Measurements from ENCODE around the gene OTOA.
A peak's percentile ranks its signal among the peaks of the same experiment; 100 is the strongest.
"Not testable (repeated sequence)": the region's sequence is repeated elsewhere in the genome, so short reads cannot be mapped to it uniquely, and the experiment has no call there.

OTOA gene

DNA sequence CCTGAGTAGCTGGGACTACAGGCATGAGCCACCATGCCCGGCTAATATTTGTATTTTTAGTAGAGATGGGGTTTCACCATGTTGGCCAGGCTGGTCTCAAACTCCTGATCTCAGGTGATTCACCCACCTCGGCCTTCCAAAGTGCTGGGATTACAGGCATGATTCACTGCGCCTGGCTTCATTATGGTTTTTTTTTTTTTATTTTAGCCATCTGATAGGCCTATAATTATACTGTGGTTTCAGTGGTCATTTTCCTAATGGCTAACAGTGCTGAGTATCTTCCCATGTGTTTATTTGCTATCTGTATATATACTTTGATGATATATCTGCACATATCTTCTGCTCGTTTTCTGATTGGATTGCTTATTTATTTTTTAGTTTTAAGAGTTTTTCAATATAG, 10.7 kb downstream of the OTOA start:
- DNase-seq (ENCODE audit: low spot score) = not testable (repeated sequence)

DNA sequence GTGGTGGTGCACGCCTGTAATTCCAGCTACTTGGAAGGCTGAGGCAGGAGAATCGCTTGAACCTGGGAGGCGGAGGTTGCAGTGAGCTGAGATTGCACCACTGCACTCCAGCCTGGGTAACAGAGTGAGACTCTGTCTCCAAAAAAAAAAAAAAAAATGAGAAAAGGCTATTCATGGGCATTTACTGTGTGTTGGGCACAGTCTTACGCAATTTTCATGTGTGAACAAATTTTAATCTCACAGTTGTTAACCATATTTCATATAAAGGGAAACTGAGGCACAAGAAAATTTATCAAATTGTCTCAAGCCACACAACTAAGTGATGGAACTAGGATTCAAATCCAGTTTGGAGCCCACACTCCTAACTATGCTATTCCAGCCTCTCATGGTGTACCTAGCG, 16.9 kb downstream of the OTOA start:
- not testable (repeated sequence) for DNase-seq (ENCODE audit: low spot score)

DNA sequence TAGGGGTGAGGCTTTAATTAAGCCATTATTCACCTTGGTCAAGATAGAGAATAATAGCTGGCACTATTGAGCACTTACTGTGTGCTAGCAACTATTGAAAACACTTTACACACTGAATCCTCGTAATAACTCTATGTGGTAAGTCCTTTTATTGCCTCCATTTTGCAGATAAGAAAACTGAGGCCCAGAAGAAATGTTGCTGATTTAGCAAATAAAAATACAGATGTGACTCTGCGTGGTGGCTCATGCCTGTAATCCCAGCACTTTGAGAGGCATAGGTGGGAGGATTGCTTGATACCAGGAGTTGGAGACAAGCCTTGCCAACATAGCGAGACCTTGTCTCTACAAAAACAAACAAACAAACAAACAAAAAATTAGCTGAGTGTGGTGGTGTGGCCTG, 19.4 kb downstream of the OTOA start:
- no peak for DNase-seq (ENCODE audit: low spot score)

DNA sequence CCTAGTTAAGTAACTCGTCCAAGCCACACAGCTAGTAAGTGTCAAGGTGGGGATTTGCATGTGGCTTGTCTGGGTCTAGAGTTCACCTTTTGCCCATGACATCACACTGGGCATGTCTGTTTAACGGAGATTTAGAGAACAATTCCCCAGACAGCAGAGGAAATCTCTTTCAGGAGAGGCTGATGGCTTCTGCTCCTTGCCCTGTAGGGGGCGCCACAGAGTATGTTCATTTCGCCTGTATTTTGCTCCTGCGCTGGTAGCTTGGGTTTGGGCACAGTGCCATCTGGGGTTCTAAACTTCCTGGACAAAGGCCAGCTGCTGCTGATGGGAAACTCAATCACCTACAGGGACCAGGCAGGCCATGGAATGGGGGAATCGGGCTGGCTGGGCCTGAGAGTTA, 20.4 kb downstream of the OTOA start:
- DNase-seq (ENCODE audit: low spot score) = no peak

DNA sequence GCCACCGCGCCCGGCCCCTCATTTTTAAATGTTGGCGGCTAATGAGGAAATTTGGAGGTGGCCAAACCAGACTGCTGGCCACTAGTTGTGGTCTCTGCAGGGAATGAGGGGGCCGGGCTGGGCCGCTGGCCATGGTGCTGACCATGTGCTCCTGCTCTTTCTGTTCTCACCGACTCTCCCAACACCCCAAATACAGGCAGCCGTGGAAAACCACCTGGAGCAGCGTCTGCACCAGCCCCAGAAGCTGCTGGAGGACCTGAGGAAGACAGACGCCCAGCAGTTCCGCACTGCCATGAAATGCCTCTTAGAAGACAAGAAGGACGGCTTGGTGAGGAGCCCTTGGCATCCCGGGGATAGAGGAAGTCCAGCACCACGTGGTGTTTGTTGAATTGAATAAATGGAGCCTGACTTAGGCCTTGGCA, 21.3 kb downstream of the OTOA start:
- DNase-seq (ENCODE audit: low spot score) = no peak

DNA sequence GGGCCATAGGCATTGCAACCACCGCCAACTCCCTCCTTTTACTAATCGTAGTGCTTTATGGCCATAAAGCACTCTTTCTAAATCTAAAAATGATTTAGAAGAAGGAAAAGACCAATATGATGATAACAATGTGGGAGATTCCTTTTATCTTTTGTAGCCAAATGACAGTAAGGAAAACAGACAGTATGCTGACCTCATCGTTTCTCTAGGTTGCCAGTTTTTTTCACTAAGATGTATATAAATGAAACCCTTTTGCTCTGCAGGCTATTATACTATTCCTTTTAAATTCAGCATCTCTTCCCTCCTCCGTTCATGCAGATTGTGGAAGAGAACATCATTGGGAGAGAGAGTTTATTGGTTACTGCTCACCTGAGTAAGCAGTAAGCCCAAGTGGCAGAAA, 25.3 kb downstream of the OTOA start:
- no peak for DNase-seq (ENCODE audit: low spot score)

DNA sequence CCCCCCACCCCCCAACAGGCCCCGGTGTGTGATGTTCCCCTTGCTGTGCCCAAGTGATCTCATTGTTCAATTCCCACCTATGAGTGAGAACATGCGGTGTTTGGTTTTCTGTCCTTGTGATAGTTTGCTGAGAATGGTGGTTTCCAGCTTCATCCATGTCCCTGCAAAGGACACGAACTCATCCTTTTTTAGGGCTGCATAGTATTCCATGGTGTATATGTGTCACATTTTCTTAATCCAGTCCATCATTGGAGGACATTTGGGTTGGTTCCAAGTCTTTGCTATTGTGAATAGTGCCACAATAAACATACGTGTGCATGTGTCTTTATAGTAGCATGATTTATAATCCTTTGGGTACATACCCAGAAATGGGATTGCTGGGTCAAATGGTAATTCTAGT, 27.2 kb downstream of the OTOA start:
- not testable (repeated sequence) for DNase-seq (ENCODE audit: low spot score)

DNA sequence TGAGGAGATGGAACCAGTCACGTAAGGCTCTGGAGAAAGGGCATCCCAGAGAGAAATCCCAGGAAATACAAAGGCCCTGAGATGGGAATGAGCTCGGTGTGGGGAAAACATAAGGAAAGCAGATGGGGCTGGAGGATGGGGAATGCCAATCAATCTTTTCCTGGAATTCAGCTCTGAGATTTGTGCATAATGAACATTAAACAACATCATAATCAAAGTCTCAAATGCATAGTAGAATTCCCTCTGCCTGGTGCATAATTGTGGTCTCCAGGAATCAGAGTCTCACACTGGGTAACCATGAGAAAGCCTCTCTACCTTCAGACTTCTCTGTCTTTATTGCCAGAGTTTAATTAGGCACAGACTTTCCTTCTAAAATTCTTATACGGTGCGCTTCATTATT, 30.8 kb downstream of the OTOA start:
- no peak for DNase-seq (ENCODE audit: low spot score)

DNA sequence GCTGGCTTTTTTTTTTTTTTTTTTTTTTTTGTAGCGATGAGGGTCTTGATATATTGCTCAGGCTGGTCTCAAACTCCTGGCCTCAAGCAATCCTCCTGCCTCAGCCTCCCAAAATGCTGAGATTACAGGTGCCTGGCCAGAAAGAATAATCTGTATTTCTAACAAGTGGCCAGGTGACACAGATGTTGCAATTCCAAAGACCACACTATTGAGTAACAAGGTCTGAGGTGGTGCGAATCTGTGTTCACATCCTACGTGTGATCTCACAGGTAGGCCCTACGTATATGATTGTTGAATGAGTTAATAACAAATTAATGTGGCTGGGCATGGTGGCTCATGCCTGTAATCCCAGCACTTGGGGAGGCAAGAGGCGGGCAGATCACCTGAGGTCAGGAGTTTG, 33.3 kb downstream of the OTOA start:
- no peak for DNase-seq (ENCODE audit: low spot score)

DNA sequence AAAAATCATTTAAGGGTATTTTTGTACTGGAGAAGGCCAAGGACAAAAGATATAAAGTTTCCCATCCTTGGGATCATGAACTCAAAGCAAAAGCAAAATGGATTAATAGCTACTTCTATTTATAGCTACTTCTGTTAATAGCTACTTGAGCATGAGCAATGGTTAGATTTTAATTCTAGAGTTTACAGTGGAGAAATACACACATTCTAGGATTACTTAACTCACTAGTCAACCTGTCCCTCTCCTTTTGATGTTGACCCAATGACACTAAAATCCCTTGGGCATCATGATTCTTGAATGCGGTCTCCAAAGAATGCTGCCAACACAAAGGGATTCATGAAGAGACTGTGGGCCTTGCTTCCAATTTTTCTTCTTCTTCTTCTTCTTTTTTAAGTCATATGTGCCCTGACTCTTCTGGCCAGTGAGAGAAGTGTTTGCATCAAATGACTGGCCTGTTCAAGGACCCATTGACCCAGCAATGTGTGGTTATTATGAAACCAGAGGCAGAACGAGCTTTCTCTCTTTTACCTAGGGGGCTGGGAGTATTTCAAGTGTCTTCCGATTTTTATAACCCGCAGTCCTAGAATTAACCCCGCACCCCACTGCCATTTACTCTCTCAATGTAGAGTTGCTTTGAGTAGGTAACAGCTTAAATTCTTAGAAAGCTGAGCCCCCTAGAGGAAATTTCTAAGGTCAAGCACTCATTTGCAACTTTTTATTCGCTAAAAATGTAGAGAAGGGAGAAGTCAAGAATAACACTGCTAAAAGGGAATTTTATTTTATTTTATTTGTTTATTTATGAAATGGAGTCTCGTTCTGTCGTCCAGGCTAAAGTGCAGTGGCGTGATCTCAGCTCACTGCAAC, 34.6 kb downstream of the OTOA start:
- no peak for DNase-seq (ENCODE audit: low spot score)

DNA sequence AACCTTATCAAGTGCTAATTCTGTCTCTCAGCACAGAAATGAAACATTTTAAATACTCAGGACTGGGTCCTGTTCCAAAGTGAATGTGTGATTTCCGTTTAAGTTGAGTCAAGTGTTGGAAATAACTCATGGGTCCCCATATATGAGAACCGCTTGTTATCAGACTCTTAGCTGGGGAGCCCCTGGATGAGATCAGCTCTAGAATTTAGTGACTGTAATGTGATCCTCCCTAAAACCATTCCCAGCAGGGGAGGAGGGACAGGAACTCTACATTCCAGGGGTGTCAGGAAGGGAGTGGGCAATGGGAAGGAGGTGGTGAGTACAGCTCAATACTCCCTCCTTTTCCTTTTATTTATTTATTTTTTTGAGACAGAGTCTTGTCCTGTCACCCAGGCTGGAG, 37.5 kb downstream of the OTOA start:
- DNase-seq (ENCODE audit: low spot score) = no peak

DNA sequence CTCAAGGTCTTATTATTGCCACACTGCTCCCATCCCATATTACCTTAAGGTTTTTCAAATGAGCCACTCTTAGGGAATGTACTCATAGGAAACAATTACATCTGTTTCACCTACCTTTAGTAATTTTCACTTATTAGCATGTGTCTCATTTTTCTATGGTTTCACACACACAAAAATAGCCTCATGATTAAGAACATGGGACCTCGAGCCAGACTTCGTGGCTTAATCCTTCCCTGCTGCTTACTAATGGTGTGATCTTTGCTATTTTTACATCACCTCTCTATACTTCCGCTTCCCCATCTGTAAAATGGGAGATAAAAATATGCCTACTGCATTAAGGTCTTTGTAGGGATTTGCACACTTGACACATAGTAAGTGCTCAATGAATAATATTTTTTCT, 38.5 kb downstream of the OTOA start:
- DNase-seq (ENCODE audit: low spot score) = no peak

DNA sequence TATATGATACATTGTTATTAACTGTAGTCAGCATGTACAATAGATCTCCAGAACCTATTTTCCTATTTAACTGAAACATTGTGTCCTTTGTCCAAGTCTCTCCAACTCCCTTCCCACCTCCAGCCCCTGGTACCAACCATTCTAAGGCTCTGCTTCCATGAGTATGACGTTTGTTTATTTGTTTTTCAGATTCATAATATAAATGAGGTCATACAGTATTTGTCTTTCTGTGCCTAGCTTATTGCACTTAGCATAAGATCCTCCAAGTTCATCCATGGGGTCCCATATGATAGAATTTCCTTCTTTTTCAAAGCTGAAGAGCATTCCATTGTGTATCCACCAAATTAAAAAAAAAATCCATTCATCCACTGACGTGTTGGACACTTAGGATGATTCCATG, 39.4 kb downstream of the OTOA start:
- DNase-seq (ENCODE audit: low spot score) = no peak

DNA sequence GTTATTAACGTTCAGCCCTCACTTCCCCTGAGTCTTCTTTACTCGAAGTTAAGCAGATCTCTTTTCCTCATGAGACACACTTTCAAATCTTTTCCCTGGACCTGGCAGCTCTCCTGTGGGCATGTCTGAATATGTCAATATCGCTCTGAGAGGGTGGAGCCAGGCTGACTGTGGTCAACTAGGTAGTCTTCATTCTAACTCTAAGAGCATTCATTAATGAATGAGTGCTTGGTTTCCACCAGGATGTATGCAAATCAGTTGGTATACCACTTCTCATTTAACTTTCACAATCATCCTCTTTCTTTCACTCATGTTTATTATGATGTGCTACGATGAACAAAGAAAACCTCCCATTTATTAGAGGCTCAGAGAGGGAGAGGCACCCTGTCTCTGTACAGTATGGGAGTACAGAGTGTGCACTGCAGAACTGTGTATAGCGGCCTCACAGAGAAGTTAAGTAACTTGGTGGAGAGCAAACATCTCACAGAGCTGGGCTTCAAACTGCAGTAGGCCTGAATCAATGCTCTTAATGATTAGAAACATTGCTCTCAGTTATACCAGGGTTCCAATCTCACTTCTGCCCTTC, 39.9 kb downstream of the OTOA start:
- DNase-seq (ENCODE audit: low spot score) = no peak

DNA sequence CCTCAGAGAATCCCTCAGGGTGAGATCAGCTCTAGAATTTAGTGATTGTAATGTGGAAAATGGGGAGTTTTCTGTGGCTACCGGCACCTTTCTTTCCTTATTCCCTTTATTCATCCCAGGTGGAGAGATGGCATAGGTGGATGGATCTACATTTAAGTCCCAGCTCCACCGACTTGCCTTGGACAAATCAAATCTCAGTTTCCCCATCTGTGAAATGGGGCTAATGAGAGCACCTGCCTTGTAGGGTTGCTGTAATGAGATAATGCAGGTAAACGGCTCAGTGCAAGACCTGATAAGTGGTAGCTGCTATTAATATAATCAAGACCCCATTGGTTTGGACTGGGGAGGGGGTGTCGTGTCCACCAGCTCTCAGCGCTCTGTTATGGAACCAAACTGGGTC, 40.5 kb downstream of the OTOA start:
- DNase-seq (ENCODE audit: low spot score) = no peak

DNA sequence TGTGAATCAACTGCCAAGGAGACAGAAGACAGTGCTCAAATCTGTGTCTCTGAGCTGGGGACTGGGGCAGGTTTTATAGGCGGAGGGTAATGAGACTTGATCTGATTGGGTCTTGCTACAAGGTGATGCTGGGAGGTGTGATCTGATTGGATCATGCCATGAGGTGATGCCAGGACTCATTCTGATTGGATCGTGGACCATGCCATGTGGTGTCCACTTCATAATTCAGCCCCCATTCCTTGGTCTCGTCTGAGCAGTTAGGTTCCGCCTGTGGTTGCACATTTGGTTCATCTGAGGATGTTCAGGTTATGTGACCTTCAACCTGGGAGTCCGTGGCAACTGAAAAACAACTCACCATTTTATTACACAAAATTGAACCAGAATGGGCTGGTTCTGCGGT, 41.0 kb downstream of the OTOA start:
- DNase-seq (ENCODE audit: low spot score) = no peak

DNA sequence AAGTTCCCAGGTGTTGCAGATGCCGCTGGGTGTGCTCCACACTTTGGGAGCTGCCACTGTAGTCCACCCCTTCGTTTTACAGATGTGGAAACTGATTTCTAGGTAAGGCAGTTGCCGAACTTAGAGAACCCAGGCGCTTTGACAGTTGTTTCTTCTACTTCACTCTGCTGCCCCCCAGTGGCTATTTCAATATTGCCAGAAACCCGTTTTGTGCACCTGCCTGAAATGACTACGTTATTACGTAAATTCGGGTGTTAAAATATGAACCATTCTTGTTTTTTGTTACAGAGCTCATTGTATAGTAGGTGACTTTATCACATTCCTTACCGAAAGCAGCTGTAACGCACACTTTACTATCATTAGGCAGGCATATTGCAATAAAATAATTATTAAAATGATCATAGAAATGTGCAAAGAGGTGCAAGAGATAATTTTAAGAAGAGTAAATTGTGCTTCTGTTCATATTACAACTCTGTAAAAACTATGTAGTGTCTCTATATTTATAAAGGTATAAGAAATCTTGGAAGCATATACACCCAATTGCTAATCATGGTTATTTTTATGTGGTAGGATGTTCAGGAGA, 44.9 kb downstream of the OTOA start:
- DNase-seq (ENCODE audit: low spot score) = peak; percentile 54

DNA sequence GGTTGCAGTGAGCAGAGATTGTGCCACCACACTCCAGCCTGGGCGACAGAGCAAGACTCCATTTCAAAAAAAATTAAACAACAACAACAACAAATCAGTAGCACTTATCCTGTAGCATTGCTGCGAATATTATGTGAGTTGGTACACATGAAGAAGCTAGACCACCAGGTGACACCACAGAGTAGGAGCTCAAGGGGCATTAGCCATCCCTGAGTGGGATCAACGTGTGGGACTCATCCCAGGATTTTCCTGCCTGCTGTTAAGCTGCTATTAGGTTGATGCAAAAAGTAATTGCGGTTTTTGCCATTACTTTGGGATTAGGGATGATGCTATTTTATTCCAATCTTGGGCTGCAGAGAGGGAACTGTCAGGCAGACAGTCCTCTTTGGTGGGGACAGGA, 47.2 kb downstream of the OTOA start:
- DNase-seq (ENCODE audit: low spot score) = no peak

DNA sequence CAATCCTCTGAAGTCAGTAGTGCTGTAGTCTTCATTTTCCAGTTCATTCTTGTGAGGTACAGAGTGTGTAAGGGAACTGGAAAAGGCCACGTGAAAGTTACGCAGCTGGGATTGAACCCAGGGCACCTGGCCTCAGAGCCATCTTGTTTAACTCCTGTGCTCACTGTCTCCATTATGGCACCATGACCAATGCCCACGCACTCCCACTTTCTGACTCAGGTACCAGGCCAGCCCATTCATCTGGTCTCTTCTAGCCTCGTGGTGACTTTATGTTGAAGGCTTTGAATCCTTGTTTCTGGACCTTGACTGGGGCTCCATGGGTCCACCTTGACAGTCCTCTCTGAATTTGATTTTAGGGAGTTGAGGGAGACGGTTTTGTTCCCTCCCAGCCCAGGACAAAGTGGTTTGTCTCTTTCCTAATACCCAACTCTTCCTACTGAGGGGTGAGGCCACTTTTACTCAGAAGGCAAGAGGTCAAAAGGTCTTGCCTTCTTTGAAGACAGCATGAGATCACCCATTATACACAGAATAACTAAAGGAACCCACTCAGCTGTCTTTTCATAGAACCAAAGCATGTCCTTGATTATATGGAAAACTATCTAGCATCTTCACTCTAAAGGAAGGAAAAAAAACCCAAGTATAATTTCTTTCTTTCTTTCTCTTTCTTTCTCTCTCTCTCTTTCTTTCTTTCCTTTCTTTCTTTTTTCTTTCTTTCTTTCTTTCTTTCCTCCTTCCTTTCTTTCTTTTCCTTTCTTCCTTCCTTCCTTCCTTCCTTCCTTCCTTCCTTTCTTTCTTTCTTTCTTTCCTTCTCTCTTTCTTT, 50.0 kb downstream of the OTOA start:
- DNase-seq (ENCODE audit: low spot score) = no peak

DNA sequence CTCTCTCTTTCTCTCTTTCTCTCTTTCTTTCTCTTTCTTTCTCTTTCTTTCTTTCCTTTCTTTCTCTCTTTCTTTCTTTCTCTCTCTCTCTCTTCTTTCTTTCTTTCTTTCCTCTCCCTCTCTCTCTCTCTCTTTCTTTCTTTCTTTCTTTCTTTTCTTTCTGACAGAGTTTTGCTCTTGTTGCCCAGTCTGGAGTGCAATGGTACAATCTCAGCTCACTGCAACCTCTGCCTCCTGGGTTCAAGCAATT, 50.5 kb downstream of the OTOA start:
- not testable (repeated sequence) for DNase-seq (ENCODE audit: low spot score)

DNA sequence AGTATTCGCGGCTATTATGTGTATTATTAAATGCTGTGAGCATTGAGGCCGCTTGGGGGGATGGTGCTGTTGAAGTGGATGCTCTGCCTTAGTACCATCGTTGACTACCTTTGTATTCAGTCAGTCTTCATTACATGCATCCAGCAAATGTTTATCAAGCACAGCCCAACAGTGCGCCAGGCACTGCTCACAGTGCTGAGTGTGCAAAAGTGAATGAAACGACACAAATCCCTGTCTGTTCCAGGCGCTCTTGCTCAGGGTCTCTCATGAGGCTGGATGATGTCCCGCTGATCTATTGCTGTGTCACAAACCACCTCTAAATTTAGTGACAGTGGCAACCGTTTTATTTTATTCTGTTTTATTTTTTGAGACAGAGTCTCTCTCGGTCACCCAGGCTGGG, 53.8 kb downstream of the OTOA start:
- no peak for DNase-seq (ENCODE audit: low spot score)

DNA sequence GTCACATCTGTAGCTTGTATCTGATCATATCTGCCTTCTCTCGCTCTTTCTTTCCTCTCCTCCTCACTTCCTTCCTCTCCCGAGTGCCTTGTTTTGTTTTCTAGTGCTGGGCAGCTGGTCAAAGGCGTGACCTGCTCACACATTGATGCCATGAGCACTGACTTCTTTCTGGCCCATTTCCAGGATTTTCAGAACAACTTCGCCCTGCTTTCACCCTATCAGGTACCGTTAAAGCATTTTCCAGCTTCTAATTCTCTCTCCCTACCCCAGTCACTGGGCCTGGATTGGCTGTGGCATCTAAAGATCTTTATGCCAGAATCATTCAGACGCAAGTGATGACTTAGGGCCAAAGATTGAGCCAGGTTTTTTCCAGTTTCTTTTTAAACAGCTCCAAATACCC, 55.5 kb downstream of the OTOA start:
- no peak for DNase-seq (ENCODE audit: low spot score)

DNA sequence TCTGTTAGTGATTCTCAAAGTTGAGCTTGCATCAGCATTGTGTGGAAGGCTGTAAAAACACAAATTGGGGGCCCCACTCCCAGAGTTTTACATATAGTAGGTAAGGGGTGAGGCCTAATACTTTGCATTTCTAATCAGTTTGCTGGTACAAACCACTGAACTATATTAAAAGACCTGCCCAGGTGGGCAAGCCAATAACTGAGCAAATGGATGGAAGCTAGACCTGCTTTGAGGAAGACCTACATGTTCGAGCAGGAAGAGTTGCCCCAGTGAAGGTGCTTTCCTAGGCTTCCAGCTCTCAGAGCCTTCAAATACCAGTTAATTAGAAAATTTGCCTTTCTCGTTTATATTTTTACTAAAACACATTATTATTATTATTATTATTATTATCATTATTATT, 56.8 kb downstream of the OTOA start:
- DNase-seq (ENCODE audit: low spot score) = no peak

Data from hepatic stellate cell (primary cell).